Measurements from ENCODE around the gene NKAIN4. TPM values are rescaled to one million over a fixed set of nuclear protein-coding genes. Genes with fewer than 3 reads are reported as not detected.

The NKAIN4 gene
- total RNA-seq, 1 donor from 2014 or later = not detected

GRCh38 chr20:63190828-63191227 lies 63.4 kb downstream of the NKAIN4 start:
- POLR2A ChIA-PET = no interaction called here

More at GRCh38 chr20:63190828-63191227, 63.4 kb downstream of the NKAIN4 start:
- intact Hi-C loops (cut with micrococcal nuclease) = no loop called here
- CTCF ChIA-PET = no interaction called here
- H3K36me3 Mint-ChIP-seq (ENCODE audit: low read depth) = peaks cover 16% of the 10 kb centered on the region
- H3K4me1 Mint-ChIP-seq = no peaks in the 10 kb centered on the region
- TF ChIP-seq CTCF (IDR thresholded peaks at IDR 0.05) = no peak
- ATAC-seq (ENCODE audit: low read depth) = no peak
- H3K27ac Mint-ChIP-seq = no peak overlapping the region
- H3K4me3 Mint-ChIP-seq = no peak overlapping the region
- no peaks in the 10 kb centered on the region for H3K27me3 Mint-ChIP-seq
- no peak for DNase-seq
- H3K9me3 Mint-ChIP-seq = no peaks in the 10 kb centered on the region

Other genes with a start within 250 kb of the NKAIN4 start
- not detected in 2 replicates for gene BHLHE23, start 247.5 kb downstream of the NKAIN4 start, total RNA-seq
- gene YTHDF1, start 38.3 kb downstream of the NKAIN4 start, total RNA-seq = 32.6 and 34.1 TPM in 2 replicates
- not detected in 2 replicates for gene BIRC7, start 18.6 kb downstream of the NKAIN4 start, total RNA-seq
- gene ARFGAP1, start 18.4 kb upstream of the NKAIN4 start, total RNA-seq = 72.4 and 85.8 TPM in 2 replicates
- not detected in 2 replicates for gene COL20A1, start 38.7 kb upstream of the NKAIN4 start, total RNA-seq
- gene CHRNA4, start 106.9 kb upstream of the NKAIN4 start, total RNA-seq = not detected in 2 replicates
- not detected in 2 replicates for gene KCNQ2, start 218.2 kb upstream of the NKAIN4 start, total RNA-seq
- 1.2 and 1.6 TPM in 2 replicates for gene EEF1A2, start 244.6 kb upstream of the NKAIN4 start, total RNA-seq

Data from activated B cell treated with CpG ODN at 0.5 μM for 24 hours (primary cell).